GM18505 (cell line): Measurements from ENCODE around the gene ATAD2B.

Source experiments
- ATAC-seq: cut with Tn5 transposase; IDR thresholded peaks from one replicate; pipeline ENCODE4 v1.9.1; 2021; ENCODE audit not compliant: unreplicated experiment
- POLR2A ChIP-seq: IDR thresholded peaks from 4 replicates; pipeline ENCODE4 v1.6.1; 2011; ENCODE audit warnings: borderline replicate concordance; ENCODE audit not compliant: insufficient read depth, insufficient read length; ENCODE audit errors: extremely low read depth

ATAD2B gene

GRCh38 chr2:23836971-23837565, 89.9 kb downstream of the ATAD2B start:
- ATAC-seq = no peak
- TF ChIP-seq POLR2A = no peak

- no peak for ATAC-seq
- TF ChIP-seq POLR2A = no peak
Measured at GRCh38 chr2:23836505-23836904, 90.4 kb downstream of the ATAD2B start.

GRCh38 chr2:23835988-23836387, 90.9 kb downstream of the ATAD2B start:
- ATAC-seq = no peak
- no peak for TF ChIP-seq POLR2A

GRCh38 chr2:23835423-23835822, 91.5 kb downstream of the ATAD2B start:
- no peak for ATAC-seq
- no peak for TF ChIP-seq POLR2A

- ATAC-seq = no peak
- TF ChIP-seq POLR2A = no peak
Measured at GRCh38 chr2:23828986-23829385, 97.9 kb downstream of the ATAD2B start.

GRCh38 chr2:23828256-23828980, 98.5 kb downstream of the ATAD2B start:
- ATAC-seq = no peak
- TF ChIP-seq POLR2A = no peak

GRCh38 chr2:23827287-23827686, 99.6 kb downstream of the ATAD2B start:
- no peak for TF ChIP-seq POLR2A
- ATAC-seq = no peak

GRCh38 chr2:23826771-23827170, 100.2 kb downstream of the ATAD2B start:
- ATAC-seq = no peak
- TF ChIP-seq POLR2A = no peak

GRCh38 chr2:23826040-23826439, 100.9 kb downstream of the ATAD2B start:
- TF ChIP-seq POLR2A = no peak
- no peak for ATAC-seq

GRCh38 chr2:23824777-23825212, 102.1 kb downstream of the ATAD2B start:
- no peak for TF ChIP-seq POLR2A
- ATAC-seq = no peak

GRCh38 chr2:23823863-23824262, 103.1 kb downstream of the ATAD2B start:
- TF ChIP-seq POLR2A = no peak
- no peak for ATAC-seq

GRCh38 chr2:23814963-23815362, 112.0 kb downstream of the ATAD2B start:
- no peak for ATAC-seq
- no peak for TF ChIP-seq POLR2A

- ATAC-seq = no peak
- no peak for TF ChIP-seq POLR2A
Measured at GRCh38 chr2:23813438-23813837, 113.5 kb downstream of the ATAD2B start.

- no peak for TF ChIP-seq POLR2A
- no peak for ATAC-seq
Measured at GRCh38 chr2:23809150-23809549, 117.8 kb downstream of the ATAD2B start.
